GM19099 (cell line): Measurements from ENCODE around the gene PYY.

Experiments
- POLR2A ChIP-seq: IDR thresholded peaks from 3 replicates; pipeline ENCODE4 v1.6.1; 2011; ENCODE audit warnings: low read depth; ENCODE audit not compliant: insufficient read length; ENCODE audit errors: extremely low read depth

PYY gene

DNA sequence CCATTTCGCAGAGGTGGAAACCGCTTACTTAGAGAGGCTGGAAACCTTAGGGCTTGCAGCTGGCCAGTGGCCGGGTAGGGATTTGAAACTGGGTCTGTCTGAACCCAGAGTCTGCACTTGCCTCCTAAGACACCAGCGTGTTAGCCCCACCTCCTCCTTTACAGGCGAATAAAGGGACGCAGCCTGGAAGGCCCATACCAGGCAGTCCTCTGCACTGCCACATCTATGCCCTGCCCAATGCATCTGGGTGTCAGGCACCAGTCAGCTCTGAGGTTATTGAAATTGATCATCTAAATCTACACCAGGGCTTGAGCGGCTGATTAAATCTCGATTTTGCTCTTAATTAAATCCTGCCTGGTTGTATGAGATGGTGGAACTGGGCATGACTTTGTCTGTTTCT, 30.8 kb upstream of the PYY start:
- no peak for TF ChIP-seq POLR2A

DNA sequence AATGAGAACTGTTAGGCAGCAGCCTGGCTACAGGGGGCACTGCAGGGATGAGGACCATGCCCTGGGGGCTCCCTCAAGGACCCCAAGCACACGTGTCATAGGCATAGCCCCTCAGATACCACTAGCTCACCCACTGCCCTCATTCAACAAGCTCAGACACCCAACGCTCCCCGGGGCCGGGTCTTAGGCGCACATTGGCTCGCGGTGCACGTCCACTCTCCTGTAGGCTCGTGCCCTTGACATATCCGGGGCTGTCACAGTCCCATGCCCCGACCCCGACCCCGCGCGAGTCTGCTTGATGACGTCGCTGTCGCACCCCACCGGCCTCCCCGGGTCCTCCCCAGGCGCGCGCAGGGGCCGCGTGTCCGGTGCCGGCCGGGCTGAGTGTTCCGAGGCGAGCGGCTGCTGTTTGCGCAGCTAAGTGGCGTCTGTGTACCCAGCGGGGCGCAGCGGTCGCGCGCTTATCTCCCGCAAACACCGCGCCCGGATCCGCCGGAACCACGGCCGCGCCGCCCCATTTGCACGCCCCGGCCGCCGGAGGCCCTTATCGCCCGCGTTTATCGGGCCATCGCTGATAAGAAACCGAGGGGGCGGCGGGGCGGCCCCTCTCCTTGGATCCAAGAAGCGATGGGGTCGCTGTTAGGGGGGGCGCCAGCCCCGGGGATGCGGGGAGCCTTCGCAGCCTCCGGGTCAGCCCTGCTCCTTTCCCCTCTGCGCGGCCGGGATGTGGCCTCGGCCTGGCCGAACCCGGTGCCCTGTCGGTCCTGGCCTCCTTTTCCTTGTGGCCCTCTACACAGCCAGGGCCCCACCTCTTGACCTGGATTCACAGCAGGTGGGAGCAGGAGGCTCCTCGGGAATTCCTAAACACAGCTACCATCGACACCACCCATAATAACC, 30.0 kb upstream of the PYY start:
- no peak for TF ChIP-seq POLR2A

DNA sequence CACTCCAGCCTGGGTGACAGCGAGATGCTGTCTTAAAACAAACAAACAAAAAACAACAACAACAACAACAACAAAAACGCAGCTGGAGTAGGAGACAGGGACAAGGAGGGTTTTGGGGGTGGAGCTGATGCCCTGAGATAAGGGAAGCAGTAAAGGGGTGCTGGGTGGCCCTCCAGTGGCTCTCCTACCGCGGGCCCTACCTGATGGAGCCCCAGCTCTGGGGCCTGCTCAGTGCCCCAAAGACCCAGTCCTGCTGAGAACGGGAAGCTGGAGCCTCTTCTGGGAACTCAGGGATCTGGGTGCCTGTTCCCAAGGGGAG, 29.4 kb upstream of the PYY start:
- no peak for TF ChIP-seq POLR2A

DNA sequence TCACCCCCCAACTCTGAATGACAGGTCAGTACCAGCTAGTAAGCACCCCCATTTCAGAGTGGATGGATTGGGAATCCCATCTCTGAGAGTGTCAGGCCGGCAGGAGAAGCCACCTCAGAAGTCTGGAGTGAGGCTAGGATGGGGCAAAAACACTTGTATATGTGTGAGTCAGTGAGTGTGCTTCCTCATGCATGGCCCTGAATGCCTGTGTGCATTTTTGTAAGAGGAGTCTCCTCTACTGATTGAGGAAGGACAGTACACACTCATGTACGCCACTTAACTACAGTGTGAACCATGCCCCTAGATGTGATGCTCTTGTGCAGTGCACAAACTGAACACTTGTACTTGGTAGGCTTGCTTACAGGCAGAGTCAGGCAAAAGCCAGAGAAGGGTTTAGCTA, 28.4 kb upstream of the PYY start:
- TF ChIP-seq POLR2A: no peak

DNA sequence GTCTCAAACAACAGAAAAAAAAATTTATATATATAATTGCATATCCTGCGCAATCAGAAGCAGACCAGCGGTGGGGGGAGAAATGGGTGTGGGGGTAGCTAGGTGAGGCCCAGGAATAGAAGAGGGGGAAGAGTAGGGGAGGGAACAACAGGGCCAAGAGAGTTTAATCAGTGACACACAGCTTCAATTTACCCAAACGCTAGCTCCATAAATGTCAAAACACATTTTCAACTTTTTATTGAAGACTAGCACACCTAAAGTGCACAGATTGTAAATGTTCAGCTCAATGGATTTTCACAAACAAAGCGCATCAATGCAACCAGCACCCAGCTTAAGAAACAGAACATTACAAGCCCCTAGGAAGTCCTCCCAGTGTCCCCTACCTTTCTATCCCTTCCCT, 25.9 kb upstream of the PYY start:
- no peak for TF ChIP-seq POLR2A

DNA sequence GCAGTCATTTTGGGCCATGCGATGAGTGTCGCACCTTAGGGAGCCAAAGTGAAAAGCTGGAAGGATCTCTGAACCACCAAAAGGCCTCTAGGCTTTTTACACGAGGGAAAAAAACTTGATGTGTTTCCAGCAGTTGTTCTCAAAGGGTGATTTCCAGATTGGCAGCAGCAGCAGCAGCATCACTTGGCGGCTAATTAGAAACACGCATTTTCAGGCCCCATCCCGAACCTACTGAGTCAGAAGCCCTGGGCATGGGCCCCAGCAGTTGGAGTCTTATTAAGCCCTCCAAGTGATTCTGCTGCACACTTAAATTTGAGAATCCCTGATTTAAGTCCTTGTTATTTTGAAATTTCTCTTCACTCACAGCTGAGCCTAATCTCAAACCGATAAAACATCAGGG, 25.3 kb upstream of the PYY start:
- no peak for TF ChIP-seq POLR2A

DNA sequence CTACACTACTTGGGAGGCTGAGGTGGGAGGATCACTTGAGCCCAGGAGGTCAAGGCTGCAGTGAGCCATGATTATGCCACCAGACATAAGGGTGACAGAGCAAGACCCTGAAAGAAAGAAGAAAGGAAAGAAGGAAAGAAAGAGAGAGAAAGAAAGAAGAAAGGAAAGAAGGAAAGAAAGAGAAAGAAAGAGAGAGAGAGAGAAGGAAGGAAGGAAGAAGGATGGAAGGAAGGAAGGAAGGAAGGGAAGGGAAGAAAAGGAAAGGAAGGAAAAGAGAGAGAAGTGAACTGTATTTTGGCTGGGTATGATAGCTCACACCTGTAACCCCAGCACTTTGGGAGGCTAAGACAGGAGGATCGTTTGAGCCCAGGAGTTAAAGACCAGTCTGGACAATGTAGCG, 24.3 kb upstream of the PYY start:
- TF ChIP-seq POLR2A: no peak

DNA sequence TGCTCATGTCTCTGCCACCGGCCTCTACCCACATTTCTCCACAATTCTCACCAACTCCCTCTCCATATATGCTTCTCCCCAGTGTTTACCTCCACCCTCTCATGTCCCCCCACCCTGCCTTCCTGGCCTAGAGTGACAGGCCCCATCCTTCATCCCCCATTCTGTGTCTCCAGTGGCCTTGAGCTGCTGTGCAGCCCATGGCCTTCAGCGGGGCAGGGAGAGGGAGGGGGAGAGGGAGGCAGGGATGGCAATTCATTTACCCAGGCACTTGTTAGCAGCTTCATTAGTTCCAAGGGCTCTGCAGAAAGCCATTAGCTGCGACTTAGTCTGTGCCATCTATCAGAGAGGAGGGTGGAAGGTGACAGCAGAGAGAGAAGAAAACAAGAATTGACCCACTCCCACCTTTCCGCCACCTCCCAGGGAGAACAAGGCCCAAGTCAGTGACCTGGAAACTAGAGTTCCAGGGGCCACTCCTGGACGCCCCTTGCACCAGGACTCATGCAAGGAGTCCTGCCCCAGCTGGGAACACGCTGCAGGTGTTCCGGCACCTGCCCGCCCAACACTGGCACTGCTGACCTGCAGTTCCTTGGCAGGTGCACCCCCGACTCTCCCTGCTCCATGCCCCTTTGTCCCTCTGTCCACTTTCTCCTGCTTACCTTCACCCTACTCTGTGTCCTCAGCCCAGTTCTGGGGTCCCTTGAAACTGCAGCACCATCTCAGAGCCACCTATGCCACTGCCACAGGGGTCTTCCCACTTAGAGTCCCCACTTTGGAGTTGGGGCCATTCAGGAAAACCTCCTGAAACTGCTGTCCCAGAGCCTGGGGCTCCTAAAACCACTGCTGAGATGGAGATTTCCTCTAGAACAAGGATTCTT, 23.5 kb upstream of the PYY start:
- TF ChIP-seq POLR2A: no peak

- TF ChIP-seq POLR2A: no peak
These were observed 22.2 kb upstream of the PYY start for GRCh38 chr17:43975898-43976297.

DNA sequence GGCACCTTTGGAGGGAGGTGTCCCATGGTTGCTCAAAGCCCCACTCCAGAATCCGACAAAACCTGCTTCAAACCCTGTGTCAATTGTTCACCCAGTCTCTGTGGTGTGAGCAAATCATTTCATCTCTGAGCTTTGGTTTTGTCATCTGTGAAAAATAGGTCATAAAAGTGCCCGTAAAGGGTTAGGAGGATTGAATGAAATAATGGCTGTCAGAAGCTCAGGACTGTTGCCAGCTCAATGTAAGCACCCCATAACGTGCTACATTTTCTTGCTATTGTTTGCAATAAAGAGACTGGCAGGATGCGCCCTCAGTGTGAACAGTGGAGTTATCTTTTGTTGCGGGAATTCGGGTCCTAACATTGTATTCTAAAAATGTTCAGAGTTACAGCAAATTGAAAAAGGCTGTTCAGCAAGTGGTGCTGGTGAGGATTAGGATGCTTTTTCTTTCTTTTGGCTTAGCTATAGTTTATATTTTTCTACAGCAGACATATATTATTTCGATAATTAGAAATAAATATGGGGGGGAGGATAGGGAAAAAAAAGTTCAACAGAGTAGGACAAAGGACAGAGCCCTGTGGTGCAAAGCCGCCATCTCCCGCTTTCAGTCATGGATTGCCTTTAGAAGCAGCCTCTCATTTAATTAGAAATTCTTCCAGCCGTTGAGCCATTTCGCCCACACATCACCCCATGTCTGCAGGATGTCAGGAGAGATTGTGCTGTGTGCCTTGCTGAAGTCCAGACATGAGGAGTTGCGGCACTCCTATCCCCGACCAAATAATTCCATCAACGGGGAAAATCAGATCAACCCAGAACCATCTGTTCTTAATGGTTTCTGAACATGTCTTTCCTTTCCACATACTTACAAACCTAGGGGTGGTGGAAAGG, 20.9 kb upstream of the PYY start:
- no peak for TF ChIP-seq POLR2A

GRCh38 chr17:43970366-43970765, 16.6 kb upstream of the PYY start:
- no peak for TF ChIP-seq POLR2A

DNA sequence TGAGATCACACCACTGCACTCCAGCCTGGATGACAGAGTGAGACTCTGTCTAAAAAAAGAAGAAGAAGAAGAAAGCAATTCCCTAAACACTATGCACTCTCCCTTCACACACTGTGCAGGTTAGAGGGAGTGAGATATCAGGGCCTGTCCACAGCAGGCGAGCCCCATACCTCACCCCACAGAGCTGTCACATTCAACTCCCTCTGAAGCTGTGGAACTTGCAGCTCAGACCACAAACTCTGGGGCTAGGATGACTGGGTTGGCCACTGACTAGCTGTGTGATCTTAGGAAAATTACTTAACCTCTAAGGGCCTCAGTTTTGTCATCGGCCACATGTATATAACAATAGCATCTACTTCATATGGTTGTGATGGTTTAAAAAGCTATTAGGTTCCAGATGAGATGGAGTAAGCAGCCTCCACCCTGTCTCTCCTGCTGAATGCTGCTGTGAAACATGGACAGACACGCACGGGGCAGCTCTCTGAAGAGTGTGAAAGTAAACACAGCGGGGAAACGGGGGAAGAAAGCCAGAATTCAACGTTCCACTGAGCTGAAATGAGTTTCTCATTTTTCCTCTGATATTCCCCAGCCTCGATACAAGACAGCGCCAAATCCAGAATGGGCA, 13.6 kb upstream of the PYY start:
- TF ChIP-seq POLR2A: no peak

- no peak for TF ChIP-seq POLR2A
These were observed 12.5 kb upstream of the PYY start for GRCh38 chr17:43966276-43966675.

DNA sequence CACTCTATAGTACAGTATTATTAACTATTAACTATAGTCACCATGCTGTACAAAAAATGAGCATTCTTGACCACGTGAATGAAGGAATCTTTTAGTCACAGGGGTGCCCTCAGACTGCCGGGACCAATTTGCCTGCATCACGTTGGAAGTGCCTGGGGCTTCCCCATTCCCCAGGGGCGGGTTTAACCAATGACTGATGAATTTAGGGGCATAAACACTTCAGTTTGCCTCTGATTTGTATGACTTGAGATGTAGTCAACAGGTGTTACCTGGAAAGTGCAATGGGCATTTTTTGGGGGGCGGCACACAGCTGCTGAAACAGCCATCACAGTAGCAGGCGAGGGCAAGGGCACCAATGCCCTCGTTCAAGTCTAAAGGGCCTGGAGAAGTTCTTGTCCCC, 8.7 kb upstream of the PYY start:
- no peak for TF ChIP-seq POLR2A

GRCh38 chr17:43961954-43962353, 8.2 kb upstream of the PYY start:
- no peak for TF ChIP-seq POLR2A

GRCh38 chr17:43958748-43959352, 5.1 kb upstream of the PYY start:
- no peak for TF ChIP-seq POLR2A
